Activated CD4-positive, CD25-positive, alpha-beta regulatory T cell treated with anti-CD3 and anti-CD28 coated beads, Interleukin-2, amount 50 U/mL, for 72 hours (primary cell): ENCODE data around the gene TNIP3.

ENCODE experiments used
- DNase-seq: peaks from one replicate; pipeline ENCODE4 v3.0.0; 2021

Gene TNIP3

GRCh38 chr4:121138039-121138825 is 25.9 kb downstream of the TNIP3 start:
- DNase-seq, result no peak

DNA sequence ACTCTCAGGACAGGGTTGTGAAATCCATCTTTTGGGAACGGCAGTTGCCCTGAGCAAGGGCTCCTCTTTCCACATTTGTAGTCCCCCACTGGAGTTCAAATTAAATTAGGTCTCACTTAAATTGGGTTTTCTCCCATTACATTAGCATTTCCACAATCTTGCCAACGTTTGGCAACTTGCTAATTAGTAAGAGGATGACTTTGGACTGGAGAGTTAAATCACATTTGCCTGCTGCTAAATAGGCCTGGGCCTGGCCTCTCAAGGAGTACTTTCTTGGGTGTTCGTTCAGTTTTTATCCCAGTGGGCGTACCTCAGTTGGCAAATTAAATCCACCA is 33.8 kb downstream of the TNIP3 start:
- no peak for DNase-seq

DNA sequence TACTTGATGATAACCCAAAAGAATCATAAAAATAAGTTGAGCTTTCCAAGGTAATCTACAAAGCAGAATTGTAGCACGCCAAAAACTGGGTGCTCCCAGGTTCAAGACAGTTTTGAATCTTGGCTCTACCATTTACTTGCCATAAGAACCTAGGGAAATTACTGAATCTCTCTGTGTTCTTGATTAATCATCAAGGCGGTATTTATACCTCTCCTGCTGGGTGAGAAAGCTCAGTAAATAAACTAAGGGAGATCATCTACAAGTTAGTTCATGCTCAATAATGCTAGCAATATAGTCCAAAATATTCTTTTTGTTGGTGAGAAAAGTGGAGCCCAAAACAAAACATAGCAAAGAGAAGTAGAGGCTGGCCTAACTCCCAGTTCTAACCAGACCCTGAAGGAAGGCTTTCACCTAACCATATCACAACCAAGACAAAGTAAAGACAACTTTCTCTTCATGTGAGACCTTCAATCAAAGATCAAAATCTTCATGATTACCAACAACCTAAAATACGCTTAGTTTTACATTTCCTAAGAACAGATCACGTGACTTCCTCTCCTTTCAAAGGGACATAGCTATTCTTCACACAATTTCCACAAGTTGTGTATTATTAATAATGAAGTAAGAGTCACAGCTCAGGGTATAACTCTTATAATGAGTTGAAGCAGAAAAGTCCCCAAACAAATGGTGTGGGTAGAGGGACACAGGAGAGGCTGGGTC is 34.4 kb downstream of the TNIP3 start:
- DNase-seq, result no peak

DNA sequence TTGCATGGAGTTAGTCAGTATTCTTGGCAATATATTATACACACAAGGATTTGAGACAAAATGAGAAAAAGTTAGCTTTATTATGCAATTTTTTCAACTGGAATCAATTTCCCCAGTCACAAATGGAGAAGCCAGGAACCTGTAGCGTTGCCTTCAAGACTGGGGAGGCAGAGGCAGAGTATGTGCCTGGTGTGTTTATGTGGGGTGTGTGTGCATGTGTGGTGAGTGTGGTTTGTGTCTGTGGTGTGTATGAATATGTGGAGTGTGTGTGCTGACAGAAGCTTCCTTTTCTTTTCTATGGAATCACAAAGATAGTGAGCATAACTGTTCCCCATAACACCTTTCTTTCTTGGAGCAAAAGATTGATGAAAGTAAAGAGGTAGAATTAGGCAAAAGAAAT is 37.0 kb downstream of the TNIP3 start:
- DNase-seq, result no peak

- DNase-seq, result no peak
Observed at GRCh38 chr4:121126449-121127006, 37.6 kb downstream of the TNIP3 start.

GRCh38 chr4:121125498-121125885 is 38.6 kb downstream of the TNIP3 start:
- no peak for DNase-seq

DNA sequence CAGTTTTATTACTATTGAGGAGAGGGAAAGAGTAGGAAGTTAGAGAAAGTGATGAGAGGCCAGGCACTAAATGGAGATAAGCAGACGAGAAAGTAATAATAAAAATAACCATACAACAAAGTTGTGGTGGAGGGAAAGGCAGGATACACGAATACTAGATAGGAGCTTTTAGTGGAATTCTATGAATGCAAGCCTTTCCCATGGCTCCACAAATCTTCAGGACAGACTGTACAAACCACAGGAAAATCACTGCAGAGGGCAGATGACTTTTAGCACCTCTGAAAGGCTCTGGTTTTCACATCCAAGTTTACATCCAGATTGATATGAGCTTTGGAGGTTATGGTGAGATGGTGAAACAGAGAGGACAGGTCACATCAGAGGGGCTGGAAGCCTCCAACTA is 41.5 kb downstream of the TNIP3 start:
- no peak for DNase-seq

DNA sequence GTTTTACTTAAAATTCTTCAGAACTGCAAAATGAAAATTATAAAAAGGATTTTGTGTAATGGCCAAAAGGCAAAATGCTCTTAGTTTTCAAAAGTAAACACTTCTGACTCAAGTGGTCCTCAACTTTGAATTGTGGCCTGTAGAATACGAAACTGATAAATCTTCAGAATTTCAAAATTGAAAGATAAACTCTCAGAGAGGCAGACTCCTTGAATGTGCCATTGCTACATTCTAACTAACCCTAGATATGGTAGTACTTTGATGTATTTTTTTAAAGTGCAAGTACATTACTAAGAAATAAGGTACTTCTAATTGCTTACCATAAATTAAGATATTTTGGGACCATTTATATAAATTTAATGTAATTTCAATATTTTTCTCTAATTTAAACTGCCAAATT is 44.4 kb downstream of the TNIP3 start:
- no peak for DNase-seq

GRCh38 chr4:121118344-121118743 is 45.8 kb downstream of the TNIP3 start:
- no peak for DNase-seq

GRCh38 chr4:121114756-121115155 is 49.4 kb downstream of the TNIP3 start:
- no peak for DNase-seq

DNA sequence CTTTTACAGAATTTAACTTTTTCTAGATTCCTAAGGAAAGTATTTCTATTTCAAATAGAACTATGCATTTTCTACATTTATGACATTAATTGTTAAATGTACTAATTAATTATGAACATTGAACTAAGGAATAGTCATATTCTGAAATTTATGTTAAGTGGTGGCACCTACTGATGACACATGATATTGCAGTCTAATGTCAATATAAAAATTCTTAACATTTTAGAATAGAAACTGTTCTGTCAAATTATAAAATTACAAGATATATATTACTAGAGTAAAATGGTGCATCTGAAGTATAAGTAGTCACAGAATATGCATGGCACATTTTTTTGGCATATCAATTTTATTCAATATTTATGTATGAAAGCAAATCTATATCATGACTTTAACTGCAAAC is 51.6 kb downstream of the TNIP3 start:
- DNase-seq, result no peak

GRCh38 chr4:121108557-121108956 is 55.6 kb downstream of the TNIP3 start:
- DNase-seq, result no peak

- no peak for DNase-seq
Observed at GRCh38 chr4:121107507-121107906, 56.6 kb downstream of the TNIP3 start.

DNA sequence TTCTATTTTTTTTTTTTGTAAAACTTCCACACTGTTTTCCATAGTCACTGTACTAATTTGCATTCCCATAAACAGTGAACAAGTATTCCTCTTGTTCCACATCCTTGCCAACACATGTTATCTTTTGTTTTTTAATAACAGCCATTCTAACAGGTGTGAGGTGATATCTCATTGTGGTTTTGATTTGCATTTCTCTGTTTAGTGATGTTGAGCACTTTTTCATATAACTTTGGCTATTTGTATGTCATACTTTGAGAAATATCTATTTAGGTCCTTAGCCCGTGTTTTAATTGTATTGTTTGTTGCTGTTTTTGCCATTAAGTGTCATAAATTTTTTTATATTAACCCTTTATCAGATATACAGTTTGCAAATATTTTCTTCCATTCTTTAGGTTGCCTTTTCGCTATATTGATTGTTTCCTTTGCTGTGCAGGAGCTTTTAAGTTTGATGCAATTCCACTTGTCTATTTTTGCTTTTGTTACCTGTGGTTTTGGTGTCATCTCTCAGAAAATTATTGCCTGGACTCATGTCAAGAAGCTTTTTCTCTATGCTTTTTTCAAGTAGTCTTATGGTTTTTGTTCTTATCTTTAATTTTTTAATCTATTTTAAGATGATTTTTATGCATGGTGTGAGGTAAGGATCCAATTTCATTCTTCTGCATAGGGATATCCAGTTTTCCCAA is 63.9 kb downstream of the TNIP3 start:
- DNase-seq, result no peak

GRCh38 chr4:121098266-121098665 is 65.9 kb downstream of the TNIP3 start:
- no peak for DNase-seq

DNA sequence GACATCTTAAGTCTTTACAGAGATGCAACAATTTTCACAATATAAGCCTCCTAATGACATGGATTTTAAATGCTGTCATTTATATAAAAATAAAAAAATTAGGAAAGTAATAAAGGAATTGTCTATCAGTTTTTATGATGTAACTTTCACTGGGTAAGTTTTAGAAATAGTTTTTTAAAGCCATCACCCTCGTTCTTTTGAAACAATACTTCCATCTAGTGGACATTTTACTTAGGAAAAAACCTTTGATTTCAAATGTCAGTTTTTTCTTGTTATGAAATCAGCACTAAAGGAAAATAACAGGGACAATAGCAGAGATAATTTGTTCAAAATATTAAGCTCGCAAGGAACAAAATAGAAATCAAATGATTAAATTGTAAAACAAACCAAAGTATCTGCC is 67.5 kb downstream of the TNIP3 start:
- no peak for DNase-seq

GRCh38 chr4:121096191-121096590 is 67.9 kb downstream of the TNIP3 start:
- no peak for DNase-seq

DNA sequence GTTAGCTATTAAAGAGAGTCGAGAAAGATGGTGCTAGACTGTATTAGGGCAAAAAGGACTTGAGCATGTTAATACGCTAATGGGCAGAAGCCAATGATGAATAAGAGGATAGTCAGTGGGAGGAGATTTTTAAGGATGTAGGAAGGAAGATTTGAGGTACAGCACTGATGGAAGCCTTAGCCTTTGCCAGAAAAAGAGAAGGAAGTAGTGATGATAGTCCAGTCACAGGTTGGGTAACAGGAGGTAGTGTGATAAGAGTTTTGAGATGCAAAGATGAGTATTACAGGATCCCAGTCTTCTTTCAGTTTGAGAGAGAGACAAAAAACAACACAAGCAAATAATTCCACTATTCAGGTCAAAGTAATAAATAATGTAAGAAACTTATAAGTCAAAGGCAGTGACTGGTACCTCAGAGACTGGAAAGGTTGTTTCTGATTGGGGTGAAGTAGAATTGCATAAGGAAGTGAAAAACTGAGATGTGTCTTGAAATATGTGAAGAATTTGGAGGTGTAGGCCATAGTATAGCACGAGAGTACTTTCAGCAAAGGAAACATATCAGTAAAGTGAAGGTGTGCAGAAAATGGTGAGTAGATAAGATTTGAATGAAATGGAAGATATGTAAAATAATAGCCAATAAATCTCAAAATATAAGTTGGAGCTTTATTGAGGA is 69.7 kb downstream of the TNIP3 start:
- DNase-seq, result no peak

GRCh38 chr4:121093261-121093660 is 70.9 kb downstream of the TNIP3 start:
- no peak for DNase-seq

DNA sequence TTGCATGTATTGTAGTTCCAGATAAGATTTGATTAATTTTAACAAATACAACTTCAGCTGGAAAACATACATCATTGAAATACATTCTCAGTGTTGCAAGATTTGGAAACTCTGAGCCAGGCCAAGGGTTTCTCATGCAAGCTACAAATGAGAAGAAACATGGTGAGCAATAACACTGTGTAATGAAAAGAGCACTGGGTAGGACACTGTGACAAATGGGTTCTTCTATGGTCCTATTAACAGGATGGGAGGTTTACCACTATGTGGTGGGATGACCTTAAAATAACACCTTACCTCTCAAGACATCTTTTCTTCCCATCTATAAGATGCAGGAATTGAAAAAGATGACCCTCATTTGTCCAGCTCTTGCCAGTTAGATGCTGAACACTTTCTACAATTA is 72.2 kb downstream of the TNIP3 start:
- no peak for DNase-seq

DNA sequence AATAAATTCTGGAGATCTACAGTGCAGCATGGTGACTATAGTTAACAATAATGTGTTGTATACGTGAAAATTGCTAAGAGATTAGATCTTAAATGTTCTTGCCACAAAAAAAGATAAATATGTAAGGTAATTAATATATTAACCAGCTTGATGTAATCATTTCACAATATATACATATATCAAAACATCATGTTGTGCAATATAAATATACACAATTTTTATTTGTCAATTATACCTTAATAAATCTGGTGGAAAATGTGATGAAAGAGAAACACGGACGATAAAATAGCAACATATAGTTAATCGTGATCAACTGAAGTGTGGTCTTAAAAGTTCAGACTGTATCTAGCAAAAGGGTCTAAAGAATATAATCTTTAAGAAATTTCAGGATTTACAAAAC is 75.3 kb downstream of the TNIP3 start:
- DNase-seq, result no peak
